Fibroblast of mammary gland (primary cell): ENCODE results near the gene ODAD4.
A peak's percentile ranks its signal among the peaks of the same experiment; 100 is the strongest.

Source experiments
- DNase-seq: peaks from one replicate; pipeline ENCODE4 v3.0.0-alpha.2; 2010; ENCODE audit warnings: low read depth
- H3K4me3 ChIP-seq: 2 replicates; pipeline ENCODE4 v1.5.1; 2011; ENCODE audit warnings: low read depth, mild to moderate bottlenecking, low read length, moderate library complexity; ENCODE audit not compliant: control insufficient read depth
- TF ChIP-seq, protein P1 (sequence below): conservative IDR thresholded peaks from 2 replicates; pipeline ENCODE4 v1.5.1; 2011; ENCODE audit warnings: low read depth, low read length, inconsistent platforms; ENCODE audit not compliant: control insufficient read depth, insufficient read depth

Gene ODAD4

GRCh38 chr17:41930009-41930832, at the start of gene ODAD4:
TSS of gene ODAD4 (plus strand) at chr17:41930617. CDS start at chr17:41930724, 107 bp downstream.
- TF ChIP-seq, protein P1, sequence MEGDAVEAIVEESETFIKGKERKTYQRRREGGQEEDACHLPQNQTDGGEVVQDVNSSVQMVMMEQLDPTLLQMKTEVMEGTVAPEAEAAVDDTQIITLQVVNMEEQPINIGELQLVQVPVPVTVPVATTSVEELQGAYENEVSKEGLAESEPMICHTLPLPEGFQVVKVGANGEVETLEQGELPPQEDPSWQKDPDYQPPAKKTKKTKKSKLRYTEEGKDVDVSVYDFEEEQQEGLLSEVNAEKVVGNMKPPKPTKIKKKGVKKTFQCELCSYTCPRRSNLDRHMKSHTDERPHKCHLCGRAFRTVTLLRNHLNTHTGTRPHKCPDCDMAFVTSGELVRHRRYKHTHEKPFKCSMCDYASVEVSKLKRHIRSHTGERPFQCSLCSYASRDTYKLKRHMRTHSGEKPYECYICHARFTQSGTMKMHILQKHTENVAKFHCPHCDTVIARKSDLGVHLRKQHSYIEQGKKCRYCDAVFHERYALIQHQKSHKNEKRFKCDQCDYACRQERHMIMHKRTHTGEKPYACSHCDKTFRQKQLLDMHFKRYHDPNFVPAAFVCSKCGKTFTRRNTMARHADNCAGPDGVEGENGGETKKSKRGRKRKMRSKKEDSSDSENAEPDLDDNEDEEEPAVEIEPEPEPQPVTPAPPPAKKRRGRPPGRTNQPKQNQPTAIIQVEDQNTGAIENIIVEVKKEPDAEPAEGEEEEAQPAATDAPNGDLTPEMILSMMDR, result peak; percentile 52
- peak; percentile 98 for DNase-seq
- H3K4me3 ChIP-seq, result peak within 1 kb of the TSS; percentile 72

- DNase-seq, result no peak
- TF ChIP-seq, protein P1, result no peak
- no peak overlapping the region for H3K4me3 ChIP-seq
Measured at GRCh38 chr17:41882756-41883155, 47.7 kb upstream of the ODAD4 start.

DNA sequence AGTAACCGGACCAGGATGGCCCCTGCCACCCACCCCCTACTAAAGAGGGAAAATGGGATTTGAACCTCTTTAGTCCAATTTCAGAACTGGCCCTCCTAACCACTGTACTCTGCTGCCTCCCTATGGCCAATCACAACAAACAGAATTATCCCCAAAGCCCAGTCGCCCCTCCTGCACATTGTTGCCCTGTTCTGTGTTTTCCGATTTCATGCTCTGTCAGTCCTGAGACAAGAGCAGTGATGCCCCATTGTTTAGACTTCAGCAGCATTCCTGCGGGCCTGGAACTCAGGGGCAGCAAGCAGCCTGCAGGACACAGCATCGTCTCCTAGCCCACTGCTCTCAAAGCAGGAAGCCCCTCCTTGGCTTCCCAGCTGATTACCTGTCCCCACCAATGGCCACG, 44.7 kb upstream of the ODAD4 start:
- H3K4me3 ChIP-seq, result no peak overlapping the region
- DNase-seq, result no peak
- TF ChIP-seq, protein P1, result no peak

GRCh38 chr17:41888332-41888965, 42.0 kb upstream of the ODAD4 start:
- no peak overlapping the region for H3K4me3 ChIP-seq
- DNase-seq, result no peak
- TF ChIP-seq, protein P1, result no peak

GRCh38 chr17:41891135-41892020, 39.0 kb upstream of the ODAD4 start:
- TF ChIP-seq, protein P1, result no peak
- H3K4me3 ChIP-seq, result no peak overlapping the region
- DNase-seq, result no peak

DNA sequence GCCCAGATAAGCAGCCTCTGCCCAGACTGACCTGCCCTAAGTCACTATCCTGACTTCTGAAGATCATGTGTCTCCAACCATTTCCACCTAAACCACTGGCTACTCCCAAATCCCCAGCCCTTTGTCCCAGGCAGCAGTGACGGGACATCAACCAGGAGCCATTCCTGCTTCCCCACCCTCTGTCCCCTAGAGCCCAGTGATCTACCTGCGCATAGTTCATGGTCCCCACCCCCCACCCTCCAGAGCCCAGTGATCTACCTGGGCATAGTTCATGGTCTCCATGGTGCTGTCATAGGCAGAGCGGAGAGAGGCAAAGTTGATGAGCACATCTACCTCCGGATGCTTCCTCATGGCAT, 38.4 kb upstream of the ODAD4 start:
- no peak overlapping the region for H3K4me3 ChIP-seq
- no peak for DNase-seq
- TF ChIP-seq, protein P1, result no peak
